ENCODE results near the gene TP63.
"Not testable (repeated sequence)": the region's sequence is repeated elsewhere in the genome, so short reads cannot be mapped to it uniquely, and the experiment has no call there.

Gene TP63

DNA sequence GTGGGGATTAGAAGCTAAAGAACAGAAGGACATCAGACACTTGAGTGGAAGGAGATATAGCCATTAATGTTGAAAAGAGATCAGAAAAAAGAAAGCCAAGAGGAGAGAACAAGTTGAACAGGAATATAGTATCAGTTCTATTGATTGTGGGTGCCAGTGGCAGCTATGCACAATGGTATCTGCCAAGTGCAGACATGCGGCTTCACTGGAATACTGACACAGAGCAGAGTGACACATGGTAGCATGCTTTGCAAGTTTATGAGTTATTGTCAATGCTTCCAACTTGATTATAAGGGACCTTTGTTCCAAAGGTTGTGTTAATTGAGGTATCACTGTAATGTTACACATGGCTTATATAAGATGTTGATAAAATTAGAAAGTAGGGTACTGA is 42.0 kb upstream of the TP63 start:
- no peak for TF ChIP-seq CTCF (IDR thresholded peaks at IDR 0.05)
- H3K27ac ChIP-seq, result no peak overlapping the region
- no peak overlapping the region for H3K4me3 ChIP-seq
- DNase-seq (ENCODE audit: low spot score), result no peak

DNA sequence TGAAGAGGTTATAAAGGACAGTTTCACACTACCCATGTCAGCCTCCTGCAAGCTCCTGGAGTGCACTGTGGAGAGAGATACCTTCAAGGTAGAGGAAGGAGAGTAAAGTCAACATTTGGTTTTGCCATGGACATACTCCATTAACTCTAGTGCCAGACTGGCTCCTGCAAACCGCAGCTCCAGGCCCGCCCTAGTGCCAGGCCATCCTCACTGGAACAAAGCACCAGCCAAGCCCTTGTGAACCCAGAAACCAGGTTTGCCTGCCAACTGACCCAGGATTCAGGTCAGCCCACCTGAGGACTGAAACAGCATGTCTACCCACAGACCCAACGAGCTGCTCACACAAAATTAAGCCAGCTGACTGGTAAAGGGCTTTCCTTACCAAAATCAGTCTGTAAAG is 41.0 kb upstream of the TP63 start:
- TF ChIP-seq CTCF (IDR thresholded peaks at IDR 0.05), result no peak
- H3K4me3 ChIP-seq, result no peak overlapping the region
- no peak overlapping the region for H3K27ac ChIP-seq
- no peak for DNase-seq (ENCODE audit: low spot score)

- no peak overlapping the region for H3K4me3 ChIP-seq
- no peak for DNase-seq (ENCODE audit: low spot score)
- no peak for TF ChIP-seq CTCF (IDR thresholded peaks at IDR 0.05)
- no peak overlapping the region for H3K27ac ChIP-seq
These were observed 37.6 kb upstream of the TP63 start for GRCh38 chr3:189593581-189593980.

GRCh38 chr3:189596078-189596979 is 34.9 kb upstream of the TP63 start:
- not testable (repeated sequence) for H3K4me3 ChIP-seq; DNase-seq (ENCODE audit: low spot score); H3K27ac ChIP-seq

GRCh38 chr3:189597918-189598317 is 33.3 kb upstream of the TP63 start:
- no peak overlapping the region for H3K4me3 ChIP-seq
- no peak overlapping the region for H3K27ac ChIP-seq
- DNase-seq (ENCODE audit: low spot score), result no peak
- no peak for TF ChIP-seq CTCF (IDR thresholded peaks at IDR 0.05)

DNA sequence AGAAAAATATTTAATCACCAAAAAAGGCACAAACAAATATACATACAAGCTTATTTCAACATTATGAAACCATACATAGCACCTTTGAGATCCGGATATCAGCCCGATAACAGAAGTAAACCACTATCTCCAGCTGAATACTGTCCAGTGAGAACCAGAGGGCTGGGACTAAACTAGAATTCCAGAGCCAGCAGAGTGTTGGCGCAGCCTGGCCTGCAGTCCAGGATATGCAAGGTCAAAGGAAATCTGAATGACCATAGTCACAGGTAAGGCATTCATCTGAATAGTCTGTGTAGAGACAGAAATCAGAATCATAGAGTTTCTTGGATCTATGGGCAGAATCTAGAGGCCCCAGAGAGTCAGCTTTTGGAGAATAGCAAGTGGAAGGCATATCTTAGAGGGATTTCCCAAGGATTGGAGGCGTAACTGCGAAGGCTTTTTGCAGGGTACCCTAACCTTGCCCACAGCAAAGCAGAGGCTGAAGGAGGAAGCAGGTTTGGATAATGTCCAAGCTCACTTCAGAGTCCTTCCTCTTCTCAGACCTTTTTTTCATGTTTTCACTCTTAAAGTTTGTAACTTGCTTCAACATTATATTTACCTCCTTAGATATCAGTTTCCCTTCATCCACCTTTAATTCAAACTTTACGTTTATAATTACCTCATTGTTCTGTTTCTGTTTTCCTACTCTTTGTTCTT is 32.5 kb upstream of the TP63 start:
- no peak for DNase-seq (ENCODE audit: low spot score)
- H3K4me3 ChIP-seq, result no peak overlapping the region
- no peak for TF ChIP-seq CTCF (IDR thresholded peaks at IDR 0.05)
- no peak overlapping the region for H3K27ac ChIP-seq

DNA sequence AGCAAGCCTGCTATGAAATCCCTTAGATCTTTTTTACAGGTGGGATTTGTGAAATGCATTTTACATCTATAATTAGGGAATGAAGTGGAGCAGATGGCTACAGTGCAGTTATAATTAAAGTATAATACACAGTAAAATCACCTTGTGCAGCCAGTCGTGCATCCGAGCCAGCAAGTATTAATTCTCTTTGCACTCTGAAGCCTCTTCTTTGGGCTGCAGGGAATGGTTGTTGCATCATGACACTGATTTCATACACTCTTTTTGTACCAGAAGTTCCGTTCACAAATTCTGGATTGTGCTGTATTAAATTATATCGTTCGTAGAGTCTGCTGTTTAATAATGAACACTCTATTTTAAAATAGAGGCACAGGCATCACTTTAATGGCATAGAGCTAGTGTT is 28.7 kb upstream of the TP63 start:
- no peak for DNase-seq (ENCODE audit: low spot score)
- no peak for TF ChIP-seq CTCF (IDR thresholded peaks at IDR 0.05)
- H3K4me3 ChIP-seq, result no peak overlapping the region
- no peak overlapping the region for H3K27ac ChIP-seq

Data from coronary artery (tissue), 2 donors.